ENCODE data around the gene RNU5B-1.

DNA sequence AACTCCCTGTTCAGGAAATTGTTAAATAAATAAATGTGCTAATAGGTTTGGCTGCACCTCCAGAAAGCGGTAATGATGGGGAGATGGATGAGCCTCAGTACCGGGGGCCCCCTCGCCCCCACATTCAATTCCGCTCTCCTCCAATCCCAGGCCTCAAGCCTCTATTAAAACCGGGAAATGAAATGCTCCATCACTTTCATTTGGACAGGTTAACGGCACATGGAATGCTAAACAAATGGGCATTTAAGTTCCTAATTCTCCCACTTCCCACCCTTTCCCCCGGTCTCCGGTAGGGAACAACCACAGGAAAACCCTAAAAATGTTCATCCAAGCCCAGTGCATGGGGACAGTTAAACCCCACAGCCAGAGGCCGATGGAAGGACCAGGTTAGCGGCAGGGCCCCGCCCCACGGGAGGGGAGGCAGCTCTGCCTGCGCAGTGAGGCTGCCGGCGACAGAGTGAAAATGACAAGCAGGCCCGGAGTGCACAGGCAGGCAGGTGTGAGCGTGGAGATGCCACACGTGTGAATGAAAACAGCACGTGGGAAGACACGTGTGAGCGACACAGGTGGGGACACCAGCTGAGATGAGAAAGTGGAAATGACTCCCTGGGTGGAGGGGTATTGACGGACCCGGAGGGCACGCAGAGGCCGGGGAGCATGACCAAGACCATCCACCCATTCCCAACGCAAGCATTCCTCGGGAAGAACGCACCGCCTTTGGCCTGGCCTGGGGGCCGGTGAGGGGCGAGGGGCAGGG is 28.1 kb downstream of the RNU5B-1 start:
- TF ChIP-seq, protein P1, sequence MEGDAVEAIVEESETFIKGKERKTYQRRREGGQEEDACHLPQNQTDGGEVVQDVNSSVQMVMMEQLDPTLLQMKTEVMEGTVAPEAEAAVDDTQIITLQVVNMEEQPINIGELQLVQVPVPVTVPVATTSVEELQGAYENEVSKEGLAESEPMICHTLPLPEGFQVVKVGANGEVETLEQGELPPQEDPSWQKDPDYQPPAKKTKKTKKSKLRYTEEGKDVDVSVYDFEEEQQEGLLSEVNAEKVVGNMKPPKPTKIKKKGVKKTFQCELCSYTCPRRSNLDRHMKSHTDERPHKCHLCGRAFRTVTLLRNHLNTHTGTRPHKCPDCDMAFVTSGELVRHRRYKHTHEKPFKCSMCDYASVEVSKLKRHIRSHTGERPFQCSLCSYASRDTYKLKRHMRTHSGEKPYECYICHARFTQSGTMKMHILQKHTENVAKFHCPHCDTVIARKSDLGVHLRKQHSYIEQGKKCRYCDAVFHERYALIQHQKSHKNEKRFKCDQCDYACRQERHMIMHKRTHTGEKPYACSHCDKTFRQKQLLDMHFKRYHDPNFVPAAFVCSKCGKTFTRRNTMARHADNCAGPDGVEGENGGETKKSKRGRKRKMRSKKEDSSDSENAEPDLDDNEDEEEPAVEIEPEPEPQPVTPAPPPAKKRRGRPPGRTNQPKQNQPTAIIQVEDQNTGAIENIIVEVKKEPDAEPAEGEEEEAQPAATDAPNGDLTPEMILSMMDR (IDR thresholded peaks at IDR 0.05; ENCODE audit: low read length) = no peak
- no peak for TF ChIP-seq EZH2 (optimal IDR thresholded peaks at IDR 0.05; ENCODE audit: low read depth, low read length)

All from MM.1S (cell line).